H1 (cell line): ENCODE measurements around the gene PRKAR1B. TPM values are rescaled to one million over a fixed set of nuclear protein-coding genes. Genes with fewer than 3 reads are reported as not detected.

ENCODE experiments used
- CTCF ChIA-PET: fragments of 300-600 bp; sonication (Branson Sonifier 250); formaldehyde crosslinking; loops from one replicate; lab custom pipeline; 2021; ENCODE audit not compliant: partially characterized antibody; lab: Charles Lee
- POLR2A ChIA-PET: fragments of 300-600 bp; sonication (Branson Sonifier 250); formaldehyde crosslinking; loops from one replicate; lab custom pipeline; 2021; ENCODE audit warnings: inconsistent platforms; ENCODE audit not compliant: partially characterized antibody; lab: Charles Lee
- DNase-seq, 2 experiments: peaks; one replicate each; pipeline versions ENCODE4 v3.0.0 to v3.0.0-alpha.2; 2010 to 2022; ENCODE audit warnings: low spot score in 2 of 2, low read depth in 1 of 2, mixed read lengths in 1 of 2
- FAIRE-seq: peaks from 2 replicates; lab custom pipeline; 2011; peaks lifted over from hg19 to GRCh38; lab: Jason Lieb, UNC
- H2AFZ ChIP-seq: 2 replicates; pipeline ENCODE4 v1.8.1; 2012; ENCODE audit warnings: low read length, inconsistent platforms
- H2AK5ac ChIP-seq: 2 replicates; pipeline ENCODE4 v1.6.1; 2013; ENCODE audit warnings: low read depth, low read length
- H2BK120ac ChIP-seq: replicated peaks from 2 replicates; pipeline ENCODE3; 2013; ENCODE audit warnings: low read depth, low read length, inconsistent platforms
- H2BK12ac ChIP-seq: 2 replicates; pipeline ENCODE4 v1.6.1; 2013; ENCODE audit warnings: low read depth, low read length
- H2BK15ac ChIP-seq: 2 replicates; pipeline ENCODE4 v1.6.1; 2013; ENCODE audit warnings: low read length
- H2BK20ac ChIP-seq: 2 replicates; pipeline ENCODE4 v1.6.1; 2013; ENCODE audit warnings: low read length
- H2BK5ac ChIP-seq: 2 replicates; pipeline ENCODE4 v1.6.1; 2013; ENCODE audit warnings: low read depth, low read length
- H3K14ac ChIP-seq: 2 replicates; pipeline ENCODE4 v1.6.1; 2013; ENCODE audit warnings: inconsistent platforms; ENCODE audit not compliant: insufficient read length
- H3K18ac ChIP-seq: 2 replicates; pipeline ENCODE4 v1.6.1; 2013; ENCODE audit warnings: low read length; ENCODE audit errors: extremely low read depth
- H3K23ac ChIP-seq: 2 replicates; pipeline ENCODE4 v1.6.1; 2013; ENCODE audit warnings: inconsistent platforms; ENCODE audit not compliant: insufficient read length
- H3K23me2 ChIP-seq: 2 replicates; pipeline ENCODE4 v1.6.1; 2013; ENCODE audit warnings: low read depth, low read length
- H3K27ac ChIP-seq: 2 replicates; pipeline ENCODE4 v1.6.1; 2011; ENCODE audit warnings: low read depth, low read length, inconsistent platforms
- H3K27me3 ChIP-seq, 4 experiments: replicated peaks in 1 of 4; 1 replicate in 1 of 4; 2 replicates in 3 of 4; pipeline versions ENCODE4 v1.6.1 to v1.8.1; 2011 to 2013; ENCODE audit warnings: low read length in 3 of 4, mild to moderate bottlenecking in 3 of 4, inconsistent platforms in 2 of 4, mixed read lengths in 2 of 4, moderate library complexity in 1 of 4; ENCODE audit not compliant: control insufficient read depth in 3 of 4, insufficient read depth in 3 of 4; ENCODE audit errors: extremely low read depth in 1 of 4
- H3K36me3 ChIP-seq, 4 experiments: 2 replicates each; pipeline versions ENCODE4 v1.6.1 to v1.8.1; 2011 to 2013; ENCODE audit warnings: mild to moderate bottlenecking in 4 of 4, low read length in 3 of 4, moderate library complexity in 2 of 4, control low read depth in 1 of 4, inconsistent platforms in 1 of 4; ENCODE audit not compliant: insufficient read depth in 4 of 4, control insufficient read depth in 2 of 4
- H3K4ac ChIP-seq: replicated peaks from 2 replicates; pipeline ENCODE3; 2013; ENCODE audit warnings: low read length, low read depth, mixed read lengths, inconsistent platforms; ENCODE audit not compliant: insufficient read length
- H3K4me1 ChIP-seq, 4 experiments: replicated peaks in 1 of 4; 1 replicate in 1 of 4; 2 replicates in 3 of 4; pipeline versions ENCODE4 v1.6.1 to v1.8.1; 2011 to 2013; ENCODE audit warnings: low read length in 3 of 4, inconsistent platforms in 2 of 4, mixed read lengths in 1 of 4; ENCODE audit not compliant: insufficient read depth in 4 of 4, control insufficient read depth in 3 of 4
- H3K4me2 ChIP-seq, 2 experiments: 2 replicates each; pipeline versions ENCODE4 v1.6.1 to v1.8.1; 2011 to 2013; ENCODE audit warnings: low read depth in 2 of 2, low read length in 2 of 2, control low read depth in 1 of 2, inconsistent platforms in 1 of 2, mild to moderate bottlenecking in 1 of 2; ENCODE audit not compliant: insufficient read depth in 1 of 2
- H3K4me3 ChIP-seq, 4 experiments: fragments of 200-600, 300-600 bp in 1 of 4; sonication (generic), shearing (Covaris generic), sonication (Bioruptor Twin) in 1 of 4; 2 replicates each; pipeline versions ENCODE4 v1.5.1 to v1.8.1; 2011 to 2016; ENCODE audit warnings: low read length in 4 of 4, low read depth in 3 of 4, control low read depth in 2 of 4, inconsistent platforms in 2 of 4, mild to moderate bottlenecking in 2 of 4, mixed read lengths in 1 of 4, moderate library complexity in 1 of 4; ENCODE audit not compliant: insufficient read depth in 2 of 4; ENCODE audit errors: extremely low read depth in 1 of 4
- H3K56ac ChIP-seq: replicated peaks from 2 replicates; pipeline ENCODE3; 2013; ENCODE audit warnings: low read depth, mild to moderate bottlenecking, mixed read lengths, low read length, inconsistent platforms; ENCODE audit not compliant: insufficient read length
- H3K79me1 ChIP-seq: 2 replicates; pipeline ENCODE4 v1.6.1; 2013; ENCODE audit warnings: low read depth, low read length, control low read depth
- H3K79me2 ChIP-seq, 2 experiments: 2 replicates each; pipeline versions ENCODE4 v1.6.1 to v1.8.1; 2012 to 2013; ENCODE audit warnings: low read length in 2 of 2, mild to moderate bottlenecking in 2 of 2, inconsistent platforms in 1 of 2; ENCODE audit not compliant: insufficient read depth in 2 of 2, control insufficient read depth in 1 of 2
- H3K9ac ChIP-seq, 4 experiments: replicated peaks in 1 of 4; 1 replicate in 1 of 4; 2 replicates in 3 of 4; pipeline versions ENCODE4 v1.6.1 to v1.8.1; 2011 to 2013; ENCODE audit warnings: low read depth in 3 of 4, low read length in 3 of 4, control low read depth in 2 of 4, mild to moderate bottlenecking in 2 of 4, moderate library complexity in 2 of 4, inconsistent platforms in 1 of 4; ENCODE audit errors: extremely low read depth in 1 of 4
- H3K9me3 ChIP-seq, 2 experiments: 2 replicates each; pipeline versions ENCODE4 v1.6.1 to v1.8.1; 2012 to 2013; ENCODE audit warnings: mild to moderate bottlenecking in 2 of 2, moderate library complexity in 2 of 2, control low read depth in 1 of 2, inconsistent platforms in 1 of 2, low read depth in 1 of 2, low read length in 1 of 2, mixed read lengths in 1 of 2; ENCODE audit not compliant: insufficient read depth in 2 of 2
- H4K20me1 ChIP-seq, 2 experiments: replicated peaks in 1 of 2; 2 replicates each; pipeline versions ENCODE3 to v1.8.1; 2011 to 2013; ENCODE audit warnings: inconsistent platforms in 2 of 2, low read length in 2 of 2, mild to moderate bottlenecking in 1 of 2; ENCODE audit not compliant: insufficient read depth in 2 of 2, control insufficient read depth in 1 of 2
- H4K5ac ChIP-seq: 2 replicates; pipeline ENCODE4 v1.6.1; 2013; ENCODE audit warnings: low read length, low read depth, mixed read lengths, inconsistent platforms; ENCODE audit not compliant: insufficient read length
- H4K8ac ChIP-seq: 2 replicates; pipeline ENCODE4 v1.8.0; 2013; ENCODE audit warnings: mild to moderate bottlenecking, moderate library complexity, low read length, inconsistent platforms; ENCODE audit not compliant: insufficient read depth; ENCODE audit errors: extremely low read depth
- H4K91ac ChIP-seq: replicated peaks from 2 replicates; pipeline ENCODE3; 2013; ENCODE audit warnings: low read length, mixed read lengths, inconsistent platforms; ENCODE audit not compliant: insufficient read length
- BRCA1 ChIP-seq: IDR thresholded peaks from 2 replicates; pipeline ENCODE4 v1.6.1; 2012; ENCODE audit warnings: low read depth, low read length, improper control_type of control experiment
- EZH2 ChIP-seq: fragments of 200-600 bp; sonication (generic); IDR thresholded peaks from 2 replicates; pipeline ENCODE4 v1.7.1; 2012; ENCODE audit warnings: low read depth, mild to moderate bottlenecking, moderate library complexity, low read length, inconsistent platforms; ENCODE audit not compliant: severe bottlenecking
- FOSL1 ChIP-seq: IDR thresholded peaks from 2 replicates; pipeline ENCODE4 v1.6.1; 2011; ENCODE audit warnings: mild to moderate bottlenecking, low read depth, low read length, moderate library complexity; ENCODE audit not compliant: insufficient read depth
- HDAC2 ChIP-seq, 2 experiments: fragments of 300-600 bp in 1 of 2; sonication (generic) in 1 of 2; IDR thresholded peaks; 2 replicates each; pipeline ENCODE4 v1.6.1; 2011 to 2012; ENCODE audit warnings: low read depth in 2 of 2, low read length in 2 of 2, mild to moderate bottlenecking in 2 of 2, moderate library complexity in 2 of 2, borderline replicate concordance in 1 of 2, inconsistent platforms in 1 of 2
- RBBP5 ChIP-seq: IDR thresholded peaks from 2 replicates; pipeline ENCODE4 v1.7.1; 2012; ENCODE audit warnings: low read depth, mild to moderate bottlenecking, inconsistent platforms, low read length, moderate library complexity, borderline replicate concordance
- SAP30 ChIP-seq: fragments of 300-600 bp; sonication (generic); IDR thresholded peaks from 2 replicates; pipeline ENCODE4 v1.7.1; 2012; ENCODE audit warnings: low read length, moderate library complexity, mild to moderate bottlenecking, inconsistent platforms; ENCODE audit not compliant: insufficient read depth, insufficient replicate concordance
- SIN3A ChIP-seq, 2 experiments: IDR thresholded peaks in 1 of 2; conservative IDR thresholded peaks in 1 of 2; 2 replicates each; pipeline ENCODE4 v1.6.1; 2011 to 2012; ENCODE audit warnings: low read length in 2 of 2, improper control_type of control experiment in 1 of 2, low read depth in 1 of 2, mild to moderate bottlenecking in 1 of 2
- SRF ChIP-seq: IDR thresholded peaks from 2 replicates; pipeline ENCODE4 v1.6.1; 2011; ENCODE audit warnings: mild to moderate bottlenecking, low read depth, low read length, moderate library complexity
- WGBS, 2 experiments: shearing (Covaris generic) in 1 of 2; methylation state at CpG; one replicate each; pipeline versions ENCODE4 v1.1.6 to v1.1.7; 2013 to 2015; ENCODE audit warnings: low lambda C conversion rate in 2 of 2, mixed read lengths in 2 of 2, inconsistent platforms in 1 of 2, low coverage in 1 of 2, missing lambda C conversion rate in 1 of 2; ENCODE audit not compliant: insufficient replicate concordance in 2 of 2, insufficient coverage in 1 of 2, insufficient read length in 1 of 2; ENCODE audit errors: extremely low coverage in 1 of 2, missing lambda C conversion rate in 1 of 2; 5-methylcytosine and 5-hydroxymethylcytosine counted together
- polyA plus RNA-seq, 7 experiments: library from polyadenylated mRNA; depleted of rRNA in 3 of 7; stranded (reverse) in 5 of 7; unstranded in 2 of 7; fragments of >200 nt in 5 of 7; fragments of 200-250 nt in 2 of 7; gene quantifications; 1 replicate in 5 of 7; 2 replicates in 1 of 7; 4 replicates in 1 of 7; pipeline versions ENCODE4 v1.2.1 to v1.2.3, GENCODE V29; 2011 to 2013; ENCODE audit warnings: missing spikeins in 2 of 7, mixed read lengths in 2 of 7
- total RNA-seq: library from RNA; stranded (reverse); fragmentation: NEBNext Ultra II Directional; extraction: Animal tissue kit (Norgen Biotek cat#: 25700); gene quantifications from 2 replicates; pipeline ENCODE4 v1.2.1, GENCODE V29; 2021

Gene PRKAR1B
- total and polyA plus RNA-seq, 2 of the 8 experiments (the other 6 are each of a cell fraction or from before 2014, with no cell fraction given): 12.3 to 55.7 TPM

DNA sequence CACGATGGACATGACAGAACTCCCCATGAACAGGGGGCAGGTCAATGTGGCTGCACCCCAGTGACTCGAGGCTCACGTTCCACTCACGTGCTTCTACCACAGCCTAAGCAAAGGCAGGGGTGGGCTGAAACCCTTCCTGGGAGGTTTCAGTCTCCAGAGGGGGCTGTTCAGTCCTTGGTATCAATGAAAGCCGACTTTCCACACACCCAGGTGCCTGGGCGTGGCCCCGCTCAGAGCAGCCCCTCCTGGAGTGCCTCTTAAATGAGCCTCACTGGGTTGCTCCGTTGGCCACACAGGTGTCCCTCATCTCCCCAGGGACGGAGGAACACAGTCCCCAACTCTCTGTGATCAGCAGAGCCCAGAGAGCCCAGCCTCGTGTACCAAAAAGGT, 116.9 kb downstream of the PRKAR1B start:
- Histone ChIP-seq H3K79me1 (peaks cover 3% of the 10 kb centered on the region; the same call in 1 of the 2 replicates), H4K91ac (no peak overlapping the region), H3K79me2 (peaks cover 0 to 5% of the 10 kb centered on the region in 2 experiments; a peak in 1 of 4 replicates), H3K18ac (no peak overlapping the region), H2BK12ac (peak overlapping the region; percentile 50; the same call in 1 of the 2 replicates), H2BK15ac (no peak overlapping the region), H3K27ac (no peak overlapping the region), H3K9ac (no peak overlapping the region), H3K23ac (no peak overlapping the region), H3K4me2 (no peak overlapping the region), H3K4me3 (no peak overlapping the region), H2BK20ac (no peak overlapping the region), H3K23me2 (peaks cover 10% of the 10 kb centered on the region; the same call in 1 of the 2 replicates), H2BK5ac (peak overlapping the region; percentile 60; the same call in 1 of the 2 replicates), H2AK5ac (no peak overlapping the region), H3K9me3 (no peaks in the 10 kb centered on the region), H4K20me1 (peaks cover 0 to 4% of the 10 kb centered on the region in 2 experiments), H4K5ac (no peak overlapping the region), H3K56ac (no peak overlapping the region), H3K4me1 (no peaks in the 10 kb centered on the region; a peak in 3 of 7 replicates), H3K4ac (no peak overlapping the region), H3K36me3 (peaks cover 0 to 8% (median 2%) of the 10 kb centered on the region in 4 experiments; a peak in 2 of 8 replicates), H3K14ac (no peak overlapping the region), H4K8ac (peak overlapping the region; percentile 53; the same call in 1 of the 2 replicates), H2AFZ (no peak overlapping the region), H3K27me3 (no peaks in the 10 kb centered on the region), H2BK120ac (no peak overlapping the region)
- TF ChIP-seq SIN3A (conservative IDR thresholded peaks at IDR 0.05 in 1 of 2, IDR thresholded peaks at IDR 0.05 in 1 of 2; ENCODE audit: low read depth in 1 of 2, low read length in 2 of 2) (no peak), EZH2 (no peak), RBBP5 (no peak), SRF (no peak), SAP30 (no peak), BRCA1 (no peak), FOSL1 (no peak), HDAC2 (IDR thresholded peaks at IDR 0.05; ENCODE audit: borderline replicate concordance in 1 of 2, low read depth in 2 of 2, low read length in 2 of 2) (no peak)
- ChIA-PET CTCF (interaction anchor here (1.0 kb wide), 1 partner anchor 356 kb away, joined by 4 read pairs; no protein-coding TSS in a partner anchor), POLR2A (interaction anchor here (1.2 kb wide), 1 partner anchor 9 kb away, joined by 3 read pairs; no protein-coding TSS in a partner anchor)
- no peak for DNase-seq
- WGBS, 2 experiments: 80% methylated on average over 10 of the region's 10 CpGs; no CpG with 5 or more reads in 1 of the 2 experiments
- no peak for FAIRE-seq
